HEK293 (cell line): ENCODE data around the gene FGFR2.

Experiments used
- GLIS1 ChIP-seq: fragments of 450-650 bp; formaldehyde crosslinking; IDR thresholded peaks from 2 replicates; pipeline ENCODE4 v1.5.1; 2016; ENCODE audit warnings: missing biosample characterization, missing genetic modification characterization
- GLIS2 ChIP-seq: fragments of 450-650 bp; formaldehyde crosslinking; IDR thresholded peaks from 2 replicates; pipeline ENCODE4 v1.5.1; 2016; ENCODE audit warnings: missing biosample characterization, missing genetic modification characterization
- HOXA7 ChIP-seq: sonication (generic); formaldehyde crosslinking; IDR thresholded peaks from 2 replicates; pipeline ENCODE4 v1.8.1; 2022; ENCODE audit warnings: missing genetic modification reagents, borderline replicate concordance
- IKZF3 ChIP-seq: fragments of 450-650 bp; IDR thresholded peaks from 2 replicates; pipeline ENCODE4 v1.5.0; 2018; ENCODE audit warnings: missing biosample characterization, mild to moderate bottlenecking, missing genetic modification characterization, moderate library complexity
- KLF17 ChIP-seq: fragments of 450-650 bp; formaldehyde crosslinking; IDR thresholded peaks from 2 replicates; pipeline ENCODE4 v1.5.1; 2016; ENCODE audit warnings: missing biosample characterization, missing genetic modification characterization
- KLF7 ChIP-seq: fragments of 450-650 bp; formaldehyde crosslinking; IDR thresholded peaks from 2 replicates; pipeline ENCODE4 v1.5.1; 2016; ENCODE audit warnings: missing biosample characterization, missing genetic modification characterization, borderline replicate concordance
- MEIS1 ChIP-seq: sonication (generic); formaldehyde crosslinking; IDR thresholded peaks from 2 replicates; pipeline ENCODE4 v1.8.1; 2022; ENCODE audit warnings: missing genetic modification reagents, mild to moderate bottlenecking, borderline replicate concordance
- SP3 ChIP-seq: fragments of 450-650 bp; formaldehyde crosslinking; IDR thresholded peaks from 2 replicates; pipeline ENCODE4 v1.5.1; 2016; ENCODE audit warnings: missing biosample characterization, missing genetic modification characterization
- SP7 ChIP-seq: fragments of 450-650 bp; formaldehyde crosslinking; IDR thresholded peaks from 2 replicates; pipeline ENCODE4 v1.5.1; 2016; ENCODE audit warnings: missing biosample characterization, missing genetic modification characterization
- WT1 ChIP-seq: fragments of 450-650 bp; formaldehyde crosslinking; IDR thresholded peaks from 2 replicates; pipeline ENCODE4 v1.5.1; 2016; ENCODE audit warnings: missing biosample characterization, missing genetic modification characterization
- ZBTB17 ChIP-seq: fragments of 450-650 bp; formaldehyde crosslinking; IDR thresholded peaks from 2 replicates; pipeline ENCODE4 v1.5.1; 2016; ENCODE audit warnings: missing biosample characterization, missing genetic modification characterization
- ZBTB44 ChIP-seq: fragments of 450-650 bp; IDR thresholded peaks from 2 replicates; pipeline ENCODE4 v1.5.1; 2018; ENCODE audit warnings: missing biosample characterization, mild to moderate bottlenecking, missing genetic modification characterization
- ZNF10 ChIP-seq: fragments of 450-650 bp; formaldehyde crosslinking; IDR thresholded peaks from 2 replicates; pipeline ENCODE4 v1.5.1; 2017; ENCODE audit warnings: missing biosample characterization, missing genetic modification characterization
- ZNF157 ChIP-seq: fragments of 450-650 bp; formaldehyde crosslinking; IDR thresholded peaks from 2 replicates; pipeline ENCODE4 v1.5.1; 2016; ENCODE audit warnings: missing biosample characterization, missing genetic modification characterization
- ZNF175 ChIP-seq: fragments of 450-650 bp; formaldehyde crosslinking; IDR thresholded peaks from 2 replicates; pipeline ENCODE4 v1.5.1; 2016; ENCODE audit warnings: missing biosample characterization, missing genetic modification characterization
- ZNF266 ChIP-seq: fragments of 450-650 bp; formaldehyde crosslinking; IDR thresholded peaks from 2 replicates; pipeline ENCODE4 v1.5.1; 2016; ENCODE audit warnings: missing biosample characterization, missing genetic modification characterization, low read depth
- ZNF292 ChIP-seq: fragments of 450-650 bp; formaldehyde crosslinking; IDR thresholded peaks from 2 replicates; pipeline ENCODE4 v1.5.1; 2016; ENCODE audit warnings: low read depth, missing biosample characterization, missing genetic modification characterization, borderline replicate concordance
- ZNF423 ChIP-seq: fragments of 450-650 bp; formaldehyde crosslinking; IDR thresholded peaks from 2 replicates; pipeline ENCODE4 v1.5.1; 2016; ENCODE audit warnings: missing biosample characterization, missing genetic modification characterization
- ZNF488 ChIP-seq: fragments of 450-650 bp; formaldehyde crosslinking; IDR thresholded peaks from 2 replicates; pipeline ENCODE4 v1.5.1; 2016; ENCODE audit warnings: missing biosample characterization, missing genetic modification characterization
- ZNF501 ChIP-seq: fragments of 450-650 bp; formaldehyde crosslinking; IDR thresholded peaks from 2 replicates; pipeline ENCODE4 v1.5.1; 2016; ENCODE audit warnings: missing biosample characterization, missing genetic modification characterization
- ZNF558 ChIP-seq: fragments of 450-650 bp; formaldehyde crosslinking; IDR thresholded peaks from 2 replicates; pipeline ENCODE4 v1.5.1; 2016; ENCODE audit warnings: missing biosample characterization, missing genetic modification characterization
- ZNF596 ChIP-seq: fragments of 450-650 bp; IDR thresholded peaks from 2 replicates; pipeline ENCODE4 v1.5.0; 2018; ENCODE audit warnings: missing biosample characterization, mild to moderate bottlenecking, missing genetic modification characterization, moderate library complexity
- ZNF600 ChIP-seq: fragments of 450-650 bp; formaldehyde crosslinking; IDR thresholded peaks from 2 replicates; pipeline ENCODE4 v1.5.1; 2016; ENCODE audit warnings: missing biosample characterization, missing genetic modification characterization
- ZNF660 ChIP-seq: fragments of 450-650 bp; IDR thresholded peaks from 2 replicates; pipeline ENCODE4 v1.5.1; 2018; ENCODE audit warnings: missing biosample characterization, mild to moderate bottlenecking, missing genetic modification characterization
- ZNF792 ChIP-seq: fragments of 450-650 bp; formaldehyde crosslinking; IDR thresholded peaks from 2 replicates; pipeline ENCODE4 v1.5.1; 2016; ENCODE audit warnings: missing biosample characterization, missing genetic modification characterization
- ZNF830 ChIP-seq: fragments of 450-650 bp; IDR thresholded peaks from 2 replicates; pipeline ENCODE4 v1.5.0; 2018; ENCODE audit warnings: missing biosample characterization, missing genetic modification characterization, low read depth, mild to moderate bottlenecking, moderate library complexity
- ZSCAN16 ChIP-seq: fragments of 450-650 bp; formaldehyde crosslinking; IDR thresholded peaks from 2 replicates; pipeline ENCODE4 v1.5.1; 2016; ENCODE audit warnings: missing biosample characterization, missing genetic modification characterization
- ZSCAN23 ChIP-seq: fragments of 450-650 bp; formaldehyde crosslinking; IDR thresholded peaks from 2 replicates; pipeline ENCODE4 v1.5.1; 2016; ENCODE audit warnings: missing biosample characterization, missing genetic modification characterization
- ZXDB ChIP-seq: fragments of 450-650 bp; formaldehyde crosslinking; IDR thresholded peaks from 2 replicates; pipeline ENCODE4 v1.5.1; 2016; ENCODE audit warnings: missing biosample characterization, missing genetic modification characterization
- TF ChIP-seq, protein P1 (sequence below): fragments of 450-650 bp; formaldehyde crosslinking; IDR thresholded peaks from 2 replicates; pipeline ENCODE4 v1.5.1; 2016; ENCODE audit warnings: missing biosample characterization, missing genetic modification characterization
- TF ChIP-seq, protein P2 (sequence below): fragments of 450-650 bp; formaldehyde crosslinking; IDR thresholded peaks from 2 replicates; pipeline ENCODE4 v1.5.1; 2016; ENCODE audit warnings: missing biosample characterization, missing genetic modification characterization
- TF ChIP-seq, protein P3 (sequence below): fragments of 450-650 bp; formaldehyde crosslinking; IDR thresholded peaks from 2 replicates; pipeline ENCODE4 v1.5.1; 2016; ENCODE audit warnings: missing biosample characterization, missing genetic modification characterization

The FGFR2 gene

GRCh38 chr10:121527690-121528089 lies 70.6 kb downstream of the FGFR2 start (continued):
- 0 out of 2 replicates have a peak, but pooled peaks have one; percentile 57 for TF ChIP-seq KLF17
- TF ChIP-seq ZNF830, result no peak
- TF ChIP-seq ZSCAN16 (tag by site-specific recombination), result peak; percentile 73; the same call in 1 of the 2 replicates
- 0 out of 2 replicates have a peak, but pooled peaks have one; percentile 20 for TF ChIP-seq ZXDB
- TF ChIP-seq, protein P1, sequence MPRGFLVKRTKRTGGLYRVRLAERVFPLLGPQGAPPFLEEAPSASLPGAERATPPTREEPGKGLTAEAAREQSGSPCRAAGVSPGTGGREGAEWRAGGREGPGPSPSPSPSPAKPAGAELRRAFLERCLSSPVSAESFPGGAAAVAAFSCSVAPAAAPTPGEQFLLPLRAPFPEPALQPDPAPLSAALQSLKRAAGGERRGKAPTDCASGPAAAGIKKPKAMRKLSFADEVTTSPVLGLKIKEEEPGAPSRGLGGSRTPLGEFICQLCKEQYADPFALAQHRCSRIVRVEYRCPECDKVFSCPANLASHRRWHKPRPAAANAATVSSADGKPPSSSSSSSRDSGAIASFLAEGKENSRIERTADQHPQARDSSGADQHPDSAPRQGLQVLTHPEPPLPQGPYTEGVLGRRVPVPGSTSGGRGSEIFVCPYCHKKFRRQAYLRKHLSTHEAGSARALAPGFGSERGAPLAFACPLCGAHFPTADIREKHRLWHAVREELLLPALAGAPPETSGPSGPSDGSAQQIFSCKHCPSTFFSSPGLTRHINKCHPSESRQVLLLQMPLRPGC (tag by site-specific recombination), result peak; percentile 58; the same call in 1 of the 2 replicates
- TF ChIP-seq KLF7 (tag by site-specific recombination), result no peak
- peak; percentile 89 for TF ChIP-seq ZNF600 (tag by site-specific recombination)
- peak; percentile 16; the same call in 1 of the 2 replicates for TF ChIP-seq ZNF501 (tag by site-specific recombination)
- TF ChIP-seq ZNF423, result peak; percentile 64; the same call in 1 of the 2 replicates
- TF ChIP-seq ZBTB17 (tag by site-specific recombination), result no peak
- TF ChIP-seq SP7 (tag by site-specific recombination), result peak; percentile 70
- no peak for TF ChIP-seq ZNF10 (tag by site-specific recombination)
- no peak for TF ChIP-seq ZSCAN23 (tag by site-specific recombination)
- no peak for TF ChIP-seq ZNF792 (tag by site-specific recombination)
- TF ChIP-seq SP3, result no peak
- TF ChIP-seq, protein P2, sequence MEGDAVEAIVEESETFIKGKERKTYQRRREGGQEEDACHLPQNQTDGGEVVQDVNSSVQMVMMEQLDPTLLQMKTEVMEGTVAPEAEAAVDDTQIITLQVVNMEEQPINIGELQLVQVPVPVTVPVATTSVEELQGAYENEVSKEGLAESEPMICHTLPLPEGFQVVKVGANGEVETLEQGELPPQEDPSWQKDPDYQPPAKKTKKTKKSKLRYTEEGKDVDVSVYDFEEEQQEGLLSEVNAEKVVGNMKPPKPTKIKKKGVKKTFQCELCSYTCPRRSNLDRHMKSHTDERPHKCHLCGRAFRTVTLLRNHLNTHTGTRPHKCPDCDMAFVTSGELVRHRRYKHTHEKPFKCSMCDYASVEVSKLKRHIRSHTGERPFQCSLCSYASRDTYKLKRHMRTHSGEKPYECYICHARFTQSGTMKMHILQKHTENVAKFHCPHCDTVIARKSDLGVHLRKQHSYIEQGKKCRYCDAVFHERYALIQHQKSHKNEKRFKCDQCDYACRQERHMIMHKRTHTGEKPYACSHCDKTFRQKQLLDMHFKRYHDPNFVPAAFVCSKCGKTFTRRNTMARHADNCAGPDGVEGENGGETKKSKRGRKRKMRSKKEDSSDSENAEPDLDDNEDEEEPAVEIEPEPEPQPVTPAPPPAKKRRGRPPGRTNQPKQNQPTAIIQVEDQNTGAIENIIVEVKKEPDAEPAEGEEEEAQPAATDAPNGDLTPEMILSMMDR (tag by site-specific recombination), result no peak
- TF ChIP-seq ZNF488 (tag by site-specific recombination), result no peak
- no peak for TF ChIP-seq ZNF558 (tag by site-specific recombination)
- peak; percentile 89 for TF ChIP-seq IKZF3
- TF ChIP-seq ZNF157 (tag by site-specific recombination), result no peak
- no peak for TF ChIP-seq ZNF175 (tag by site-specific recombination)
- TF ChIP-seq GLIS1 (tag by site-specific recombination), result peak; percentile 98
- TF ChIP-seq WT1 (tag by site-specific recombination), result peak; percentile 89
- TF ChIP-seq ZBTB44 (tag by site-specific recombination), result peak; percentile 67
- no peak for TF ChIP-seq MEIS1 (CRISPR knock-in tag)
- TF ChIP-seq ZNF660 (tag by site-specific recombination), result peak; percentile 47; the same call in 1 of the 2 replicates
- TF ChIP-seq ZNF266 (tag by site-specific recombination), result no peak
- TF ChIP-seq, protein P3, sequence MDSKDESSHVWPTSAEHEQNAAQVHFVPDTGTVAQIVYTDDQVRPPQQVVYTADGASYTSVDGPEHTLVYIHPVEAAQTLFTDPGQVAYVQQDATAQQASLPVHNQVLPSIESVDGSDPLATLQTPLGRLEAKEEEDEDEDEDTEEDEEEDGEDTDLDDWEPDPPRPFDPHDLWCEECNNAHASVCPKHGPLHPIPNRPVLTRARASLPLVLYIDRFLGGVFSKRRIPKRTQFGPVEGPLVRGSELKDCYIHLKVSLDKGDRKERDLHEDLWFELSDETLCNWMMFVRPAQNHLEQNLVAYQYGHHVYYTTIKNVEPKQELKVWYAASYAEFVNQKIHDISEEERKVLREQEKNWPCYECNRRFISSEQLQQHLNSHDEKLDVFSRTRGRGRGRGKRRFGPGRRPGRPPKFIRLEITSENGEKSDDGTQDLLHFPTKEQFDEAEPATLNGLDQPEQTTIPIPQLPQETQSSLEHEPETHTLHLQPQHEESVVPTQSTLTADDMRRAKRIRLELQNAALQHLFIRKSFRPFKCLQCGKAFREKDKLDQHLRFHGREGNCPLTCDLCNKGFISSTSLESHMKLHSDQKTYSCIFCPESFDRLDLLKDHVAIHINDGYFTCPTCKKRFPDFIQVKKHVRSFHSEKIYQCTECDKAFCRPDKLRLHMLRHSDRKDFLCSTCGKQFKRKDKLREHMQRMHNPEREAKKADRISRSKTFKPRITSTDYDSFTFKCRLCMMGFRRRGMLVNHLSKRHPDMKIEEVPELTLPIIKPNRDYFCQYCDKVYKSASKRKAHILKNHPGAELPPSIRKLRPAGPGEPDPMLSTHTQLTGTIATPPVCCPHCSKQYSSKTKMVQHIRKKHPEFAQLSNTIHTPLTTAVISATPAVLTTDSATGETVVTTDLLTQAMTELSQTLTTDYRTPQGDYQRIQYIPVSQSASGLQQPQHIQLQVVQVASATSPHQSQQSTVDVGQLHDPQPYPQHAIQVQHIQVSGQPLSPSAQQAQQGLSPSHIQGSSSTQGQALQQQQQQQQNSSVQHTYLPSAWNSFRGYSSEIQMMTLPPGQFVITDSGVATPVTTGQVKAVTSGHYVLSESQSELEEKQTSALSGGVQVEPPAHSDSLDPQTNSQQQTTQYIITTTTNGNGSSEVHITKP (tag by site-specific recombination), result peak; percentile 88
- TF ChIP-seq GLIS2 (tag by site-specific recombination), result peak; percentile 59
- TF ChIP-seq ZNF596 (tag by site-specific recombination), result no peak
- TF ChIP-seq HOXA7 (CRISPR knock-in tag), result no peak
- TF ChIP-seq ZNF292, result no peak
